ENCODE results near the gene HSD17B1. TPM values are rescaled to one million over a fixed set of nuclear protein-coding genes. Genes with fewer than 3 reads are reported as not detected.

The HSD17B1 gene
- total RNA-seq, 1 donor from 2014 or later = 2.0 TPM

GRCh38 chr17:42591411-42591810 is 38.7 kb downstream of the HSD17B1 start:
- no peaks in the 10 kb centered on the region for H3K9me3 ChIP-seq
- no peak overlapping the region for H3K4me3 ChIP-seq
- intact Hi-C loops (cut with DNase I) = no loop called here
- peaks cover 3 to 42% of the 10 kb centered on the region in 2 donors for H3K36me3 ChIP-seq
- H3K27ac ChIP-seq = no peak overlapping the region
- no peak for DNase-seq (ENCODE audit: extremely low spot score in 2 of 2)
- peaks cover 9% of the 10 kb centered on the region for H3K4me1 ChIP-seq
- H3K27me3 ChIP-seq = no peaks in the 10 kb centered on the region
- TF ChIP-seq CTCF (IDR thresholded peaks at IDR 0.05) = no peak
- no peak for TF ChIP-seq POLR2A (IDR thresholded peaks at IDR 0.05)
- no peak for TF ChIP-seq POLR2AphosphoS5 (IDR thresholded peaks at IDR 0.05; ENCODE audit: insufficient read depth in 1 of 2, low read depth in 1 of 2)

GRCh38 chr17:42596386-42596785 is 43.7 kb downstream of the HSD17B1 start:
- Histone ChIP-seq H3K27me3 (no peaks in the 10 kb centered on the region), H3K4me3 (no peak overlapping the region), H3K36me3 (peaks cover 0 to 15% of the 10 kb centered on the region in 2 donors), H3K27ac (no peak overlapping the region), H3K9me3 (no peaks in the 10 kb centered on the region), H3K4me1 (peaks cover 19% of the 10 kb centered on the region)
- DNase-seq (ENCODE audit: extremely low spot score in 2 of 2) = no peak
- TF ChIP-seq POLR2AphosphoS5 (IDR thresholded peaks at IDR 0.05; ENCODE audit: insufficient read depth in 1 of 2, low read depth in 1 of 2) (no peak), CTCF (IDR thresholded peaks at IDR 0.05) (no peak), POLR2A (IDR thresholded peaks at IDR 0.05) (no peak)
- intact Hi-C loops (cut with DNase I) = no loop called here

GRCh38 chr17:42598905-42599304 is 46.2 kb downstream of the HSD17B1 start:
- intact Hi-C loops (cut with DNase I) = no loop called here
- Histone ChIP-seq H3K4me1 (peaks cover 25% of the 10 kb centered on the region), H3K9me3 (no peaks in the 10 kb centered on the region), H3K36me3 (peaks cover 0 to 7% of the 10 kb centered on the region in 2 donors), H3K27me3 (no peaks in the 10 kb centered on the region), H3K27ac (no peak overlapping the region), H3K4me3 (no peak overlapping the region)
- no peak for DNase-seq (ENCODE audit: extremely low spot score in 2 of 2)
- no peak for TF ChIP-seq CTCF (IDR thresholded peaks at IDR 0.05)
- no peak for TF ChIP-seq POLR2AphosphoS5 (IDR thresholded peaks at IDR 0.05; ENCODE audit: insufficient read depth in 1 of 2, low read depth in 1 of 2)
- no peak for TF ChIP-seq POLR2A (IDR thresholded peaks at IDR 0.05)

- no peak for DNase-seq (ENCODE audit: extremely low spot score in 2 of 2)
- Histone ChIP-seq H3K4me1 (peaks cover 59% of the 10 kb centered on the region), H3K36me3 (peaks cover 0 to 7% of the 10 kb centered on the region in 2 donors), H3K9me3 (no peaks in the 10 kb centered on the region), H3K27me3 (no peaks in the 10 kb centered on the region), H3K4me3 (no peak overlapping the region), H3K27ac (no peak overlapping the region)
- no peak for TF ChIP-seq CTCF (IDR thresholded peaks at IDR 0.05)
- no peak for TF ChIP-seq POLR2AphosphoS5 (IDR thresholded peaks at IDR 0.05; ENCODE audit: insufficient read depth in 1 of 2, low read depth in 1 of 2)
- TF ChIP-seq POLR2A (IDR thresholded peaks at IDR 0.05) = no peak
- intact Hi-C loops (cut with DNase I) = no loop called here
Observed at GRCh38 chr17:42603318-42603717, 50.6 kb downstream of the HSD17B1 start.

Small RNA genes lying within 50 kb of the gene (microRNA-seq; reads per million reads assigned to microRNA genes)
- gene MIR5010 (ENCODE audit: borderline number of aligned reads, borderline replicate concordance) = 3.4 reads per million

Other genes starting within 250 kb of the HSD17B1 start
- gene STAT3, start 164.5 kb upstream of the HSD17B1 start, total RNA-seq = 210 TPM
- 268 TPM for gene CAVIN1, start 129.7 kb upstream of the HSD17B1 start, total RNA-seq
- 72.4 TPM for gene ATP6V0A1, start 94.0 kb upstream of the HSD17B1 start, total RNA-seq
- gene NAGLU, start 16.7 kb upstream of the HSD17B1 start, total RNA-seq = 24.6 TPM
- 24.8 TPM for gene COASY, start 9.2 kb downstream of the HSD17B1 start, total RNA-seq
- 33.9 TPM for gene MLX, start 14.2 kb downstream of the HSD17B1 start, total RNA-seq
- gene PSMC3IP, start 24.8 kb downstream of the HSD17B1 start, total RNA-seq = 0.98 TPM
- gene RETREG3, start 56.5 kb downstream of the HSD17B1 start, total RNA-seq = 75.4 TPM
- gene TUBG1, start 56.8 kb downstream of the HSD17B1 start, total RNA-seq = 33.9 TPM
- gene TUBG2, start 106.4 kb downstream of the HSD17B1 start, total RNA-seq = 44.7 TPM
- 44.9 TPM for gene PLEKHH3, start 124.1 kb downstream of the HSD17B1 start, total RNA-seq
- 3.2 TPM for gene CCR10, start 128.9 kb downstream of the HSD17B1 start, total RNA-seq
- 5.9 TPM for gene CNTNAP1, start 129.6 kb downstream of the HSD17B1 start, total RNA-seq
- gene EZH1, start 192.1 kb downstream of the HSD17B1 start, total RNA-seq = 73.7 TPM
- 27.3 TPM for gene RAMP2, start 208.3 kb downstream of the HSD17B1 start, total RNA-seq
- 28.2 TPM for gene VPS25, start 220.5 kb downstream of the HSD17B1 start, total RNA-seq
- gene WNK4, start 227.7 kb downstream of the HSD17B1 start, total RNA-seq = 1.2 TPM
- 89.4 TPM for gene COA3, start 245.8 kb downstream of the HSD17B1 start, total RNA-seq
- gene CNTD1, start 245.9 kb downstream of the HSD17B1 start, total RNA-seq = not detected